KMS-11 (cell line): ENCODE data around the gene NFAT5.

ENCODE experiments used
- H2AFZ ChIP-seq: fragments of 200-600 bp; sonication (generic); 2 replicates; pipeline ENCODE4 v1.6.1; 2016; ENCODE audit warnings: antibody characterized with exemption, mixed run types, low read depth
- H3K27ac ChIP-seq: fragments of 200-600 bp; sonication (generic); 2 replicates; pipeline ENCODE4 v1.6.1; 2016; ENCODE audit warnings: mild to moderate bottlenecking, mixed run types
- H3K27me3 ChIP-seq: fragments of 200-600 bp; sonication (generic); 2 replicates; pipeline ENCODE4 v1.6.1; 2017; ENCODE audit warnings: mild to moderate bottlenecking, low read depth, mixed run types, moderate library complexity; ENCODE audit not compliant: insufficient read depth
- H3K36me3 ChIP-seq: fragments of 200-600 bp; sonication (generic); 2 replicates; pipeline ENCODE4 v1.6.1; 2017; ENCODE audit warnings: mild to moderate bottlenecking, mixed run types; ENCODE audit not compliant: insufficient read depth
- H3K4me1 ChIP-seq: fragments of 200-600 bp; sonication (generic); 2 replicates; pipeline ENCODE4 v1.6.1; 2016; ENCODE audit warnings: mild to moderate bottlenecking, low read depth, mixed run types; ENCODE audit not compliant: poor library complexity, severe bottlenecking
- H3K4me2 ChIP-seq: fragments of 200-600 bp; sonication (generic); 2 replicates; pipeline ENCODE4 v1.7.0; 2016; ENCODE audit warnings: mild to moderate bottlenecking, mixed run types
- H3K4me3 ChIP-seq: fragments of 200-600 bp; sonication (generic); IDR thresholded peaks from 2 replicates; pipeline ENCODE4 v1.6.1; 2017; ENCODE audit warnings: low read depth, low read length, mixed read lengths; ENCODE audit not compliant: insufficient read depth
- H3K79me2 ChIP-seq: fragments of 200-600 bp; sonication (generic); 2 replicates; pipeline ENCODE4 v1.6.1; 2016; ENCODE audit warnings: low read depth, mixed run types; ENCODE audit not compliant: insufficient read depth
- H3K9ac ChIP-seq: fragments of 200-600 bp; sonication (generic); 2 replicates; pipeline ENCODE4 v1.6.1; 2016; ENCODE audit warnings: mild to moderate bottlenecking, mixed run types
- H4K20me1 ChIP-seq: fragments of 200-600 bp; sonication (generic); 2 replicates; pipeline ENCODE4 v1.6.1; 2016; ENCODE audit warnings: mild to moderate bottlenecking, mixed run types; ENCODE audit not compliant: insufficient read depth
- TF ChIP-seq, protein P1 (sequence below): fragments of 200-600 bp; sonication (generic); conservative IDR thresholded peaks from 2 replicates; pipeline ENCODE4 v1.6.1; 2017; ENCODE audit warnings: low read depth, mild to moderate bottlenecking, antibody characterized with exemption, low read length, moderate library complexity, mixed read lengths

NFAT5 gene

DNA sequence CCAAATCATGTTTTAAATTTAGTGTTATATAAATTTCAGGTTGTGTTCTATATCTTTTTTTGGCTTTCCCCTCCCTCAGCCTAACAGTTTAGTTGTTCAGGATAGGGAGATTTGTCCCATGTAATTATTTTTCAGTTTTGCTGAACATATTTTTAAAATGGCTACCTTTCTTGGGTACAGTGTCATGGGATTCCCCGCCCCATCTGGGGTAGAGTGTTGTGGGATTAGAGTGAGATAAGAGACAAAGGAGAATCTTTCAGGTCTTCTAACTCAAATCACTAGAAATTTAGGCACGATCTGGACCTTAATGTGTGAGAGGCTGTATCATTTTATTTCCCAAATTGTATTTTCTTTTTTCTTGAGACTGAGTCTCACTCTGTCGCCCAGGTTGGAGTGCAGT is 24.8 kb downstream of the NFAT5 start:
- no peaks in the 10 kb centered on the region for H3K27me3 ChIP-seq
- H3K36me3 ChIP-seq = no peaks in the 10 kb centered on the region
- H3K4me1 ChIP-seq = peaks cover 21% of the 10 kb centered on the region
- H3K27ac ChIP-seq = no peak overlapping the region
- H4K20me1 ChIP-seq = no peaks in the 10 kb centered on the region
- no peak overlapping the region for H3K4me2 ChIP-seq
- TF ChIP-seq, protein P1, sequence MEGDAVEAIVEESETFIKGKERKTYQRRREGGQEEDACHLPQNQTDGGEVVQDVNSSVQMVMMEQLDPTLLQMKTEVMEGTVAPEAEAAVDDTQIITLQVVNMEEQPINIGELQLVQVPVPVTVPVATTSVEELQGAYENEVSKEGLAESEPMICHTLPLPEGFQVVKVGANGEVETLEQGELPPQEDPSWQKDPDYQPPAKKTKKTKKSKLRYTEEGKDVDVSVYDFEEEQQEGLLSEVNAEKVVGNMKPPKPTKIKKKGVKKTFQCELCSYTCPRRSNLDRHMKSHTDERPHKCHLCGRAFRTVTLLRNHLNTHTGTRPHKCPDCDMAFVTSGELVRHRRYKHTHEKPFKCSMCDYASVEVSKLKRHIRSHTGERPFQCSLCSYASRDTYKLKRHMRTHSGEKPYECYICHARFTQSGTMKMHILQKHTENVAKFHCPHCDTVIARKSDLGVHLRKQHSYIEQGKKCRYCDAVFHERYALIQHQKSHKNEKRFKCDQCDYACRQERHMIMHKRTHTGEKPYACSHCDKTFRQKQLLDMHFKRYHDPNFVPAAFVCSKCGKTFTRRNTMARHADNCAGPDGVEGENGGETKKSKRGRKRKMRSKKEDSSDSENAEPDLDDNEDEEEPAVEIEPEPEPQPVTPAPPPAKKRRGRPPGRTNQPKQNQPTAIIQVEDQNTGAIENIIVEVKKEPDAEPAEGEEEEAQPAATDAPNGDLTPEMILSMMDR = no peak
- H3K79me2 ChIP-seq = peaks cover 34% of the 10 kb centered on the region; the same call in 1 of the 2 replicates
- H3K9ac ChIP-seq = no peak overlapping the region
- no peak overlapping the region for H2AFZ ChIP-seq
- no peak overlapping the region for H3K4me3 ChIP-seq

DNA sequence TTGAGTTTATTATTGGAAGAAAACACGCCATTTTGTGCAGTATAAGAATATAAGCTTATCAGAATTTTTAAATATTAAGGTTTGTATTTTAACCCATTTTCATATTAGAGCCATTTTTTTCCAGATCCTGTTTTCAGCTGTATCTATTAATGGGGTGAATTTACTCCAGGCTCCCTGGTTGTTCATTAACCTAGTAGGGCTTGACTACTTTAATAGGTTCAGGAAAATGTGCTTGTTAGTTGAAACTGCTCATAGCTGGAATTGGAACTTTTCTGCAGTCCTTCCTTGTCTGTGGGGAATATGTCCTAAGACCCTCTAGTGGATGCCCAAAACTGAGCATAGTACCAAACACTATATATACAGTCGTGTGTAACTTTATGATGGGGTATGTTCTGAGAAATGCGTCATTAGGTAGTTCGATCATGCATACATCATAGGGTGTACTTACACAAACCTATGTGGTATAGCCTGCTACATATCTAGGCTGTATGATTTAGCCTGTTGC is 28.0 kb downstream of the NFAT5 start:
- peaks cover 17% of the 10 kb centered on the region for H3K4me1 ChIP-seq
- H4K20me1 ChIP-seq = no peaks in the 10 kb centered on the region
- H3K9ac ChIP-seq = no peak overlapping the region
- H3K27me3 ChIP-seq = no peaks in the 10 kb centered on the region
- no peak overlapping the region for H2AFZ ChIP-seq
- no peak overlapping the region for H3K27ac ChIP-seq
- H3K4me3 ChIP-seq = no peak overlapping the region
- H3K4me2 ChIP-seq = no peak overlapping the region
- no peaks in the 10 kb centered on the region for H3K36me3 ChIP-seq
- H3K79me2 ChIP-seq = peaks cover 25% of the 10 kb centered on the region; the same call in 1 of the 2 replicates
- TF ChIP-seq, protein P1 = no peak

DNA sequence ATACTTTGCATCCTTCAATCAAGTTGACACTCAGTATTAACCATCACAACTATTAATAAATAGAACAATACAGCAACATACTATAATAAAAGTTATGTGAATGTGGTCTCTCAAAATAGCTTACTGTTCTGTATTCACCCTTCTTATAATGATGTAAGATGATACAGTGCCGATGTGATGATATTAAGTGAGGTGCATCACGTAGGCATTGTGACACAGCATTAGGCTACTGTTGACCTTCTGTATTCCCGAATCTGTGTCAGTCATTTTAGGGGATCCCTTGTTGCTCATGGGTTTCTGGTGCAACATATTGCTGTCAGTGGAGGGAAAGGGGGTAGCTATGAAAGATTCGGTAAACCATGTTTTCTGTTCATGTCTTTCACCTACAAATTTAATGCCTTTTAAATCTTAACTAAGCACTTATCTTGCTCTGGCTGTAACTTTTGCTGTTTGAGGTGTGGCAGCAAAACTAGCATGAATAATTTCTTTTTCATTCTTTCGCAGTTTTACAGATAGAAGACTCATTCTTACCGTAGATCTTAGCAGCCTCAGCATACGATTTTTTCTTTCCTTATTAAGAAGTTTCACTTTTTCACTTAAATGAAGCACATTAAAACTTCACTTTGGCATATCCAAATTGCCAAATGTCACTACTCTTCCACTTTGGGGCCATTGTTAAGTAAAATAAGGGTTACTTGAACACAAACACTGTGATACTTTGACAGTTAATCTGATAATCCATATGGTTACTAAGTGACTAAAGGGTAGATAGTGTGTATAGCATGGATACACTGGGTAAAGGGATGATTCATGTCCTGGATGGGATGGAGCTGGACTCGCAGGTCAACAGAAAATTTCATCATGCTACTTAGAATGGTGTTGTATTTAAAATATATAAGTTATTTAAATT is 29.6 kb downstream of the NFAT5 start:
- H3K27ac ChIP-seq = no peak overlapping the region
- no peaks in the 10 kb centered on the region for H3K36me3 ChIP-seq
- H3K4me2 ChIP-seq = no peak overlapping the region
- H3K27me3 ChIP-seq = no peaks in the 10 kb centered on the region
- TF ChIP-seq, protein P1 = no peak
- H2AFZ ChIP-seq = no peak overlapping the region
- no peaks in the 10 kb centered on the region for H4K20me1 ChIP-seq
- no peak overlapping the region for H3K4me3 ChIP-seq
- peaks cover 25% of the 10 kb centered on the region; the same call in 1 of the 2 replicates for H3K79me2 ChIP-seq
- no peak overlapping the region for H3K9ac ChIP-seq
- H3K4me1 ChIP-seq = peaks cover 6% of the 10 kb centered on the region

DNA sequence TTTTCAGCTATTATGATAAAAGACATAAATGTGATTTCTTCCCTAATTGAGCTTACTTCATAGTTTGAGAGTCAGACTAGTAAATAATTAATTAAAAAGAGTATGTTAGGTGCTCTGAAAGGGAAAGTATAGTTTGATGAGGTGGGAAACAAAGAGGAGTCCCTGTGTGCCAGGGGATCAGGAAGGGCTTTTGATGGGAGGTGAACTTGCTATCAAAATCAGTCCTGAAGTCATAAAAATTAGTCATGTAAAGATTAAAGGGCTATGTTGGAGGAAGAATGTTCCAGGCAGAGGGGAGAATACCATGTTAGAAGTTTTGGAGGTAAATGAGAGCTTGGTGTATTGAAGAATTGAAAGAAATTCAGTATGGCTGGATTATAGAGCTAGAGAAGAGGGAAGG is 31.0 kb downstream of the NFAT5 start:
- TF ChIP-seq, protein P1 = no peak
- Histone ChIP-seq H3K4me1 (no peaks in the 10 kb centered on the region), H3K36me3 (no peaks in the 10 kb centered on the region), H2AFZ (no peak overlapping the region), H3K4me3 (no peak overlapping the region), H3K4me2 (no peak overlapping the region), H3K27me3 (no peaks in the 10 kb centered on the region), H3K9ac (no peak overlapping the region), H3K79me2 (peaks cover 25% of the 10 kb centered on the region; the same call in 1 of the 2 replicates), H3K27ac (no peak overlapping the region), H4K20me1 (no peaks in the 10 kb centered on the region)
